ENCODE results near the gene FGF12.
"Not testable (repeated sequence)": the region's sequence is repeated elsewhere in the genome, so short reads cannot be mapped to it uniquely, and the experiment has no call there.

Gene FGF12

GRCh38 chr3:192747145-192747544, 19.8 kb upstream of the FGF12 start:
- no peak overlapping the region for H3K4me3 ChIP-seq (replicated peaks; ENCODE audit: low read depth, low read length)
- TF ChIP-seq, protein P1, sequence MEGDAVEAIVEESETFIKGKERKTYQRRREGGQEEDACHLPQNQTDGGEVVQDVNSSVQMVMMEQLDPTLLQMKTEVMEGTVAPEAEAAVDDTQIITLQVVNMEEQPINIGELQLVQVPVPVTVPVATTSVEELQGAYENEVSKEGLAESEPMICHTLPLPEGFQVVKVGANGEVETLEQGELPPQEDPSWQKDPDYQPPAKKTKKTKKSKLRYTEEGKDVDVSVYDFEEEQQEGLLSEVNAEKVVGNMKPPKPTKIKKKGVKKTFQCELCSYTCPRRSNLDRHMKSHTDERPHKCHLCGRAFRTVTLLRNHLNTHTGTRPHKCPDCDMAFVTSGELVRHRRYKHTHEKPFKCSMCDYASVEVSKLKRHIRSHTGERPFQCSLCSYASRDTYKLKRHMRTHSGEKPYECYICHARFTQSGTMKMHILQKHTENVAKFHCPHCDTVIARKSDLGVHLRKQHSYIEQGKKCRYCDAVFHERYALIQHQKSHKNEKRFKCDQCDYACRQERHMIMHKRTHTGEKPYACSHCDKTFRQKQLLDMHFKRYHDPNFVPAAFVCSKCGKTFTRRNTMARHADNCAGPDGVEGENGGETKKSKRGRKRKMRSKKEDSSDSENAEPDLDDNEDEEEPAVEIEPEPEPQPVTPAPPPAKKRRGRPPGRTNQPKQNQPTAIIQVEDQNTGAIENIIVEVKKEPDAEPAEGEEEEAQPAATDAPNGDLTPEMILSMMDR (IDR thresholded peaks at IDR 0.05; ENCODE audit: low read length, missing control alignments): no peak
- no peak for DNase-seq (ENCODE audit: low read depth)

DNA sequence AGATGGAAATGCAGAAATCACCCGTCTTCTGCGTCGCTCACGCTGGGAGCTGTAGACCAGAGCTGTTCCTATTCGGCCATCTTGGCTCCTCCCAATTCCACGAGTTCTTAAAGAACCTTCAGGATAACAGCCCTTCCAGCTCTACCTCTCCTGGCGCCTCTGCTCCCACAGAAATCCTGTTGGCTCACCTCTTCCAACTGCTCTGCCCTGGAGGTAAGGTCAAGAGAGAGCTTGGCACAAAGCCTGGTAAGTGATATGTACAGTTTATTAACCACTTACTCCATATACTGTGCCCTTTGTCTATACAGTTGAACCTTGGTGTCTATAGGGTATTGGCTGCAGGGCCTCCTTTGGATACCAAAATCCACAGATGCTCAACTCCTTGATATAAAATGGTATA, 17.8 kb upstream of the FGF12 start:
- TF ChIP-seq, protein P1 (IDR thresholded peaks at IDR 0.05; ENCODE audit: low read length, missing control alignments): no peak
- H3K4me3 ChIP-seq (replicated peaks; ENCODE audit: low read depth, low read length): no peak overlapping the region
- DNase-seq (ENCODE audit: low read depth): no peak

DNA sequence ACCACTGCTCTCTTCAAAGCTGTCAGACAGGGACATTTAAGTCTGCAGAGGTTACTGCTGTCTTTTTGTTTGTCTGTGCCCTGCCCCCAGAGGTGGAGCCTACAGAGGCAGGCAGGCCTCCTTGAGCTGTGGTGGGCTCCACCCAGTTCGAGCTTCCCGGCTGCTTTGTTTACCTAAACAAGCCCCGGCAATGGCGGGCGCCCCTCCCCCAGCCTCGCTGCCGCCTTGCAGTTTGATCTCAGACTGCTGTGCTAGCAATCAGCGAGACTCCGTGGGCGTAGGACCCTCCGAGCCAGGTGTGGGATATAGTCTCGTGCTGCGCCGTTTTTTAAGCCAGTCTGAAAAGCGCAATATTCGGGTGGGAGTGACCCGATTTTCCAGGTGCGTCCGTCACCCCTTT, 17.3 kb upstream of the FGF12 start:
- not testable (repeated sequence) for DNase-seq (ENCODE audit: low read depth); H3K4me3 ChIP-seq (replicated peaks; ENCODE audit: low read depth, low read length)

DNA sequence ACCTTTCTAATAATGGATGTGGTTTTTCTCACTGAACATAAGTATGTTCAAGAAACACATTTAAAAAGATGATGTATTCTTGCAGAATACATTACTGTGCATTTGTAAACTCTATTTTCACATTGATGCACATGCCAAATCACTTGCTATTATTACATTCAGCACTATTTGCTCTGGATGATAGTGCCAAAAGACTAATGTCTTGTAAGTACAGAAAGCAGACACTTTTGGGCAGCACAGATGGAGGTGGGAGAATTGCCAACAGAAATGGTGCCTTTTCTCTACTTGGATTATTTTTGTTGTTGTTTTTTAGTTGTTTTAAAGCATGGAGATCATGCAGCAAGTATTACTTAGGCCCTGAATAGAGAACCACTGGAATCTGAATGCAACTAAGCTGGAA, 10.2 kb upstream of the FGF12 start:
- no peak overlapping the region for H3K4me3 ChIP-seq (replicated peaks; ENCODE audit: low read depth, low read length)
- DNase-seq (ENCODE audit: low read depth): no peak
- TF ChIP-seq, protein P1 (IDR thresholded peaks at IDR 0.05; ENCODE audit: low read length, missing control alignments): no peak

DNA sequence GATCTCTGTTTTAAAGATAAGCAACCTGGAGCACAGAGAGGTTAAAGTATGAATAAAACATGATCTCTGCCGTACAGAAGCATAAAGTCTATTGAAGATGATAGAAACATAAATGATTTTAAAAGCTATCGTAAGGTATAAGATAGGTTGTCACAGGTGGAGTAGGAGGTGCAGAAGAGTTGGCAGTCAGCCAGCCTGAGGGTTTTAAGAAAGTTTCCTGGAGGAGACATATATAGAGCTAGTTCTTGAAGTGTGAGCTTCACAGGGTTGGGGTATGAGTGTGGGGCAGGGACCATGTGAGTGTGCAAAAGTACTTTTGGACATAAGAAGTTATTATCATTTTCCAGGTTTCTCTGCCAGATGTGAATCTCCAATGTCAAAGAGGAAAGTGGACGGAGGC, 3.9 kb upstream of the FGF12 start:
- TF ChIP-seq, protein P1 (IDR thresholded peaks at IDR 0.05; ENCODE audit: low read length, missing control alignments): no peak
- no peak for DNase-seq (ENCODE audit: low read depth)
- H3K4me3 ChIP-seq (replicated peaks; ENCODE audit: low read depth, low read length): no peak overlapping the region

GRCh38 chr3:192726385-192726784, 956 bp downstream of the FGF12 start:
- no peak overlapping the region for H3K4me3 ChIP-seq (replicated peaks; ENCODE audit: low read depth, low read length)
- TF ChIP-seq, protein P1 (IDR thresholded peaks at IDR 0.05; ENCODE audit: low read length, missing control alignments): no peak
- DNase-seq (ENCODE audit: low read depth): no peak

DNA sequence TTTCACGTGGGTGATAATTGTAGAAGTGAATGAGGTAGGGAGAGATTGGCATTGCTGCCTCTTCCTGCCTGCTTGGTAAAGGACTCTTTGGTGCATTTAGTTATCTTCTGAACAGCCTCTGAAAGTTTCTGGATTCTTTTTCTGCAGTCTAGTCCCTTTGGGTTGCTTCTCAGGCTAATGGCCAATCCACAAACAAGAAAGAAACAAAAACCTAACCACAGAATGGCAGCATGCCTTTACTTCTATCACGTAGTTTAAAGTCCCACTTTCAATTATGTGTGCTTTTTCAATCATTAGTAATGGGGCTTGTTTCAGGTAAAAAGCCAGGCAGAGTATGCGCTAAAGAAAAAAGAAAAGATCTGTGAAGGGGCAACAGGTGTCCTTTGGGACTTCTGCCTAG, 7.4 kb downstream of the FGF12 start:
- no peak overlapping the region for H3K4me3 ChIP-seq (replicated peaks; ENCODE audit: low read depth, low read length)
- TF ChIP-seq, protein P1 (IDR thresholded peaks at IDR 0.05; ENCODE audit: low read length, missing control alignments): no peak
- no peak for DNase-seq (ENCODE audit: low read depth)

- no peak overlapping the region for H3K4me3 ChIP-seq (replicated peaks; ENCODE audit: low read depth, low read length)
- no peak for DNase-seq (ENCODE audit: low read depth)
- TF ChIP-seq, protein P1 (IDR thresholded peaks at IDR 0.05; ENCODE audit: low read length, missing control alignments): no peak
Measured at GRCh38 chr3:192718156-192718555, 9.2 kb downstream of the FGF12 start.
